ENCODE results near the gene ZMPSTE24. TPM values are rescaled to one million over a fixed set of nuclear protein-coding genes. Genes with fewer than 3 reads are reported as not detected.

Gene ZMPSTE24
- total RNA-seq, 1 experiment from 2014 or later = 65.4 TPM

DNA sequence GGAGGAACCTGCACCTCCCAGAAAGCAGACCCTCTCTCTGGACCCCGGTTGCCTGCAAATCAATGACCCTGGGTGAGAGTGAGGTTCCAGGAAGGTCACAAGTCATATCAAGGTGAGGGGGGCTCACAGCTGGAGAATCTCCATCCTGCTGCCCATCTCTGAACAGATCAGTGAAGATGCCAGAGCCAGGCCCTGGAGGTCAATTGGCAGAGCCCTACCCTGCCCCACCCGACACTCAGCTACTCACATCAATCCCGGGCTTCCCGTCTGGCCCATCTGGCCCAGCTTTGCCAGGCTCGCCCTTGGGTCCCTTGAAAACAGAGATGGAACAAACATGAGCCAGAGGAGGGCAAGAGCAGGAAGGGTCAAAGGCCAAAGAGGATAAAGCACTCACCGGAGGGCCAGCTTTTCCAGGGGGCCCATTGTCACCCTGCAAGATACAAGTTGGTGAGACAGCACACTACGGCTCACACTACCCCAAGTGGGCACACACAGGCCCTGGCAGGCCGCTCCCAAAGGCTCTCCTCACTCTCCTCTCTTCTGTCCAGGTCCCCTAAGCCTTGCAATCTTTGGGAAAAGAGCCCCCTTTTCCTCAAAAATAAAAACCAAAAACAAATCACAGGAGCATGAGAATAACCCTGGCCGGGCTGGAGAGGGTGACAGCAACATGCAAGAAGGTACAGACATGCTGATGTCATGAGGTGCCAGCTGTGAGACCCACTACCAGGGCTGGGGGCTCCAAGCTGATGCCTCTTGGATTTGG is 56.1 kb downstream of the ZMPSTE24 start:
- no peak for DNase-seq (ENCODE audit: low read depth, low spot score)

DNA sequence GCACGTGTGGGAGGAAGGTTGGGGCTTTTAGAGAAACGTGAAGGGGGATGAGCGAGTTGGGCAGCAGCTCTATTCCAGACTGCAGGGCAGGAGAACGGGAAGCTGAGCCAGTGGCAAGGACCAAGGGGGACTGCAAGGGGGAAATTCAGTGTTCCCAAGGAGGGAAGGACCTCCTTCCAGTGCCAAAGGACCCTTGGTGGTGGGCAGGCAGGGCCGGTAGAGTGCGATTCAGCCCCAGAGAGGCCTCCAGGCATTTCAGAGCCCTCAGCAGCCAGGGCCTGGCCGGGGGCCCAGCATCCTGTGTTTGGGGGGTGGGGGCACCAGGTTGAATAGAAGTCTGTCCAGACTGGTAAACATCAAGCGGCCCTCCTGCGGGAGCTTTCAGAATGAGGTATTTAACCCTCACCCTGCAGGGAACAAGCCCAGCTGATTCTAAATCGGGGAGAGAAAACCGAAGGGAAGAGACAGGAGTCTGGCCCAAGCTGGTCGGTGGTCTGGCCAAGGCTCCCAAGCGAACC is 56.7 kb downstream of the ZMPSTE24 start:
- no peak overlapping the region for H3K27ac ChIP-seq (ENCODE audit: low read length)
- peak overlapping the region; percentile 42 to 57; a peak in 2 of 4 replicates for H3K4me3 ChIP-seq (ENCODE audit: low read depth in 2 of 2, low read length in 2 of 2)
- no peak for DNase-seq (ENCODE audit: low read depth, low spot score)
- in situ Hi-C loops (cut with HindIII; ENCODE audit: low pct_unique_long_range_greater_than_20kb, low sequenced_read_pairs) (no loop called here), intact Hi-C loops (cut with micrococcal nuclease; ENCODE audit: unreplicated experiment) (no loop called here)
- no TSS peak for BruUV-seq (replicated peaks)
- no peaks in the 10 kb centered on the region; the same call in none of the 2 replicates for H3K4me1 ChIP-seq (ENCODE audit: control insufficient read depth, insufficient read depth, low read length)
- ChIA-PET CTCF (interaction anchor here (0.6 to 2.1 kb wide), 14 partner anchors 13 to 171 kb away, joined by 3 to 8 read pairs (median 3); partner anchors contain the start of gene SMAP2), POLR2A (no interaction called here)
- peak; percentile 5 for ATAC-seq
- no peaks in the 10 kb centered on the region for H3K36me3 ChIP-seq (ENCODE audit: control insufficient read depth, insufficient read depth, low read length)
- no peaks in the 10 kb centered on the region for H3K9me3 ChIP-seq (ENCODE audit: control insufficient read depth, insufficient read depth, low read depth, low read length)
- TF ChIP-seq, protein P1, sequence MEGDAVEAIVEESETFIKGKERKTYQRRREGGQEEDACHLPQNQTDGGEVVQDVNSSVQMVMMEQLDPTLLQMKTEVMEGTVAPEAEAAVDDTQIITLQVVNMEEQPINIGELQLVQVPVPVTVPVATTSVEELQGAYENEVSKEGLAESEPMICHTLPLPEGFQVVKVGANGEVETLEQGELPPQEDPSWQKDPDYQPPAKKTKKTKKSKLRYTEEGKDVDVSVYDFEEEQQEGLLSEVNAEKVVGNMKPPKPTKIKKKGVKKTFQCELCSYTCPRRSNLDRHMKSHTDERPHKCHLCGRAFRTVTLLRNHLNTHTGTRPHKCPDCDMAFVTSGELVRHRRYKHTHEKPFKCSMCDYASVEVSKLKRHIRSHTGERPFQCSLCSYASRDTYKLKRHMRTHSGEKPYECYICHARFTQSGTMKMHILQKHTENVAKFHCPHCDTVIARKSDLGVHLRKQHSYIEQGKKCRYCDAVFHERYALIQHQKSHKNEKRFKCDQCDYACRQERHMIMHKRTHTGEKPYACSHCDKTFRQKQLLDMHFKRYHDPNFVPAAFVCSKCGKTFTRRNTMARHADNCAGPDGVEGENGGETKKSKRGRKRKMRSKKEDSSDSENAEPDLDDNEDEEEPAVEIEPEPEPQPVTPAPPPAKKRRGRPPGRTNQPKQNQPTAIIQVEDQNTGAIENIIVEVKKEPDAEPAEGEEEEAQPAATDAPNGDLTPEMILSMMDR (IDR thresholded peaks at IDR 0.05) = no peak
- TF ChIP-seq SIN3A (IDR thresholded peaks at IDR 0.05; ENCODE audit: borderline replicate concordance, insufficient read depth, low read depth, low read length) (no peak), POLR2AphosphoS5 (IDR thresholded peaks at IDR 0.05; ENCODE audit: low read depth, low read length) (no peak), TCF7L2 (IDR thresholded peaks at IDR 0.05; ENCODE audit: low read depth, low read length) (no peak)
- TF ChIP-seq, protein P2, sequence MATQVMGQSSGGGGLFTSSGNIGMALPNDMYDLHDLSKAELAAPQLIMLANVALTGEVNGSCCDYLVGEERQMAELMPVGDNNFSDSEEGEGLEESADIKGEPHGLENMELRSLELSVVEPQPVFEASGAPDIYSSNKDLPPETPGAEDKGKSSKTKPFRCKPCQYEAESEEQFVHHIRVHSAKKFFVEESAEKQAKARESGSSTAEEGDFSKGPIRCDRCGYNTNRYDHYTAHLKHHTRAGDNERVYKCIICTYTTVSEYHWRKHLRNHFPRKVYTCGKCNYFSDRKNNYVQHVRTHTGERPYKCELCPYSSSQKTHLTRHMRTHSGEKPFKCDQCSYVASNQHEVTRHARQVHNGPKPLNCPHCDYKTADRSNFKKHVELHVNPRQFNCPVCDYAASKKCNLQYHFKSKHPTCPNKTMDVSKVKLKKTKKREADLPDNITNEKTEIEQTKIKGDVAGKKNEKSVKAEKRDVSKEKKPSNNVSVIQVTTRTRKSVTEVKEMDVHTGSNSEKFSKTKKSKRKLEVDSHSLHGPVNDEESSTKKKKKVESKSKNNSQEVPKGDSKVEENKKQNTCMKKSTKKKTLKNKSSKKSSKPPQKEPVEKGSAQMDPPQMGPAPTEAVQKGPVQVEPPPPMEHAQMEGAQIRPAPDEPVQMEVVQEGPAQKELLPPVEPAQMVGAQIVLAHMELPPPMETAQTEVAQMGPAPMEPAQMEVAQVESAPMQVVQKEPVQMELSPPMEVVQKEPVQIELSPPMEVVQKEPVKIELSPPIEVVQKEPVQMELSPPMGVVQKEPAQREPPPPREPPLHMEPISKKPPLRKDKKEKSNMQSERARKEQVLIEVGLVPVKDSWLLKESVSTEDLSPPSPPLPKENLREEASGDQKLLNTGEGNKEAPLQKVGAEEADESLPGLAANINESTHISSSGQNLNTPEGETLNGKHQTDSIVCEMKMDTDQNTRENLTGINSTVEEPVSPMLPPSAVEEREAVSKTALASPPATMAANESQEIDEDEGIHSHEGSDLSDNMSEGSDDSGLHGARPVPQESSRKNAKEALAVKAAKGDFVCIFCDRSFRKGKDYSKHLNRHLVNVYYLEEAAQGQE (IDR thresholded peaks at IDR 0.05; ENCODE audit: insufficient read depth in 1 of 2, low read depth in 2 of 2, low read length in 1 of 2) = no peak
- no peaks in the 10 kb centered on the region; the same call in 1 of the 2 replicates for H3K27me3 ChIP-seq (ENCODE audit: control insufficient read depth, insufficient read depth, low read length)

More for the DNA sequence above, 56.1 kb downstream of the ZMPSTE24 start:
- TF ChIP-seq, protein P1 (IDR thresholded peaks at IDR 0.05) = no peak
- TF ChIP-seq TCF7L2 (IDR thresholded peaks at IDR 0.05; ENCODE audit: low read depth, low read length) = no peak
- TF ChIP-seq SIN3A (IDR thresholded peaks at IDR 0.05; ENCODE audit: borderline replicate concordance, insufficient read depth, low read depth, low read length) = no peak
- TF ChIP-seq, protein P2 (IDR thresholded peaks at IDR 0.05; ENCODE audit: insufficient read depth in 1 of 2, low read depth in 2 of 2, low read length in 1 of 2) = no peak
- TF ChIP-seq POLR2AphosphoS5 (IDR thresholded peaks at IDR 0.05; ENCODE audit: low read depth, low read length) = no peak
- BruUV-seq (replicated peaks) = no TSS peak
- Histone ChIP-seq H3K27me3 (ENCODE audit: control insufficient read depth, insufficient read depth, low read length) (no peaks in the 10 kb centered on the region; the same call in 1 of the 2 replicates), H3K27ac (ENCODE audit: low read length) (no peak overlapping the region), H3K36me3 (ENCODE audit: control insufficient read depth, insufficient read depth, low read length) (no peaks in the 10 kb centered on the region), H3K4me1 (ENCODE audit: control insufficient read depth, insufficient read depth, low read length) (no peaks in the 10 kb centered on the region; the same call in none of the 2 replicates), H3K9me3 (ENCODE audit: control insufficient read depth, insufficient read depth, low read depth, low read length) (no peaks in the 10 kb centered on the region), H3K4me3 (ENCODE audit: low read depth in 2 of 2, low read length in 2 of 2) (no peak overlapping the region)
- POLR2A ChIA-PET = no interaction called here
- intact Hi-C loops (cut with micrococcal nuclease; ENCODE audit: unreplicated experiment) = no loop called here
- ATAC-seq = no peak
- CTCF ChIA-PET = interaction anchor here (0.8 to 1.3 kb wide), 3 partner anchors 17 to 59 kb away, joined by 3 read pairs; partner anchors contain the start of gene SMAP2
- in situ Hi-C loops (cut with HindIII; ENCODE audit: low pct_unique_long_range_greater_than_20kb, low sequenced_read_pairs) = no loop called here
